ENCODE results near the gene MGAT3.

MGAT3 gene

DNA sequence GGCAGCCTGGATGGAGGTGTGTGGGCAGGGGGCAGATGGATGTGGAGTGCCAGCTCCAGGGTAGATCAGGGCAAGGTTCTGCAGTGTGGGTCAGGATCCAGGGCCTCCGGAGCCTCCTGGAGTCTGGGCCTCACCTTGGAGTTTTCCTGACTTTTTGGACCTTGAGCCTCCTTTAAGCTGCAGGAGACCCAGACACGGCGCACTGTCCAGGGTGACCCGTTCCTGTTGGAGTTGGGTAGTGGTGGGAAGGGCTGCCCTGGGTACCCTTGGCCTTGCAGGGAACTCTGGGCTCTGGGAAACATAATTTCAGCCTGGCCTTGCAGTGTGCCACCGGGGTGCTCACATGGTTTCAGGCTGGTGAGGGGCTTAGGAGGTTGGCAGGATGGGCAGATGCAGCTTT, 17.0 kb downstream of the MGAT3 start:
- DNase-seq, result no peak

DNA sequence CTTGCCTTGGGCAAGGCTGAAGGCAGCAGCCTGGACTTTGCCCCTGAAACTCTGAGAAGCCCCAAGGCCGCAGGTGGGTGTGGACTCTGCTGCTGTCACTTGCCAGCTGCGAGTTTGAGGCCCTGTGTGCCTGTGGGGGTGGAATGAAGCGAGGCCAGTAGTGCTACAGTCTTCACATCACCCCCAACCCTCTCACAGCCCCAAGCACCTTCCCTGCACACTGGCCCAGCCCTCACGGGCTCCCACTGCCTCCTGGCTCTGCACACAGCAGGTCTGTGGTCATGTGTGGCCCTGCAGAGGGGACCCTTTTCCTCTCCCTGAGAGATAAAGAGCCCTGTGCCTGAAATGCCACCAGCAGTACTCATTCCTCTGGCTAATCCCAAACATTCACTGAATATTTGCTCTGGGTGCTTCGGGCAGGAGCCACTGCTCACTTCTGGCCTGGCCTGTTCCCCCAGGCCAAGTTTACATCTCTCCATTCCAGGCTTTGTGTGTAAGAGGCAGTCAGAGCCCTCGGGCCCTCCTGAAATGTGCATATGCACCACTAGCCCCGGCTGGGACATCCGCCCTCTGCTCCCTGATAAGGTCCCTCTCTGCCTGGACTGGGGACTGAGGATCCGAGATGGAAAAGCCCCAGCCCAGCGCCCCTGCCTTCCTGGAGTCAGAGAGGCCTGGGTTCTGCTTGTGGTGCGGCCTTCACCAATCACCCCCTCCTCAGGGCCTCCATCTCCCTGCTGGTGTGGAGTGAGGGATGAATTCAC, 17.7 kb downstream of the MGAT3 start:
- no peak for DNase-seq

DNA sequence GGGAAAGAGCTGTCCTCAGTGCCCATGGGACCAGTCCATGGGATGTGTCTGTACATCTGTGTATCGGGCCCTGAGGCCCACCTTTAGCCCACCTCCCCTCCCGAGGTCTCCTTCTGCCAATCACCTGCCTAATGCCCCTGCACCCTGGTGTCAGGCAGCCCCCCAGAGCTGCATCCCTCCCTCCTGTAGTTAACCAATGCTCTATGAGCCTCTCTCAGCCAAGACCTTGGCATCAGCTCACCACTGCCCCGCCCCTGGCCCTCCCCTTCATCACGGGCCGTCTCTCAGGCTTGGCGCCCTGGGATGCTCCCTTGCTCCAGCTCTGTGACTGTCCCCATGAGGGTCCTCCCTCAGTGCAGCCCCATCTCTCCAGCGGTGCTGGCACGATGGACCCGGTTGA, 18.5 kb downstream of the MGAT3 start:
- no peak for DNase-seq

DNA sequence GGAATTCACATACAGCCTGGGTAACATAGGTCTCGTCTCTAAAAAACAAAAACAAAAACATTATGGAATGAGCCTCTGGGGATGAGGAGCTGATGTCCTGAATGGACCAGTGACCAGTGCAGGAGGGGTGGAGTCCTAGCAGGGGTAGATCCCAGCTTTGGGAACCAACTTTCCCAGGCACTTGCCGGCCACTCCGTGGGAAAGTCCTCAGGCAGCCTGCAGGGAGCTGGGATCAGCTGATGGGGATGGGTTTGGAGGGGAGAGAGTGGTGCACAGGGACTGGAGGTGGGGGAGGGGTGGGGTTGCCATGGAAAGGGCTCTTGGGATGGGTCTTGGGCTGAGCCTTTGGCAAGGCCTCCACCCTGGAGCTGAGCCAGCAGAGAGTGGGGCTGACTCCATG, 19.1 kb downstream of the MGAT3 start:
- no peak for DNase-seq

DNA sequence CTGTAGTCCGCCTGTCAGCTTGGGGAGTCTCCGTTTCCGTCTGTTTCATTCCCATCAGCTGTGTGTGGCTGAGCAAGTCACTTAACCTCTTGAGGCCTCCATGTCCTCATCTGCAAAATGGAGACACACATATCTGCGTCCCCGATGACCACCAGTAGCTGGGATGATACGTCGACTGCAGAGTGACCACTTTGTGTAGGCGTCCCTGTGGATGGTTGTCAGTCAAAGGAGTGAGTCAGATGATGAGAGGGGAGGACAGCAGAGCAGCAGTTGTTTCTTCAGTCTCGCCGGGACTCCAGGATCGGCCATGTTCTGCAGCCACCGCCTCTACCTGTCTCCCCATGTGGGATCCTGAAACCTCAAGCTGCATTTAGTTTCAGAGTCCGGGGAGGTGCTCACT, 19.9 kb downstream of the MGAT3 start:
- DNase-seq, result no peak

DNA sequence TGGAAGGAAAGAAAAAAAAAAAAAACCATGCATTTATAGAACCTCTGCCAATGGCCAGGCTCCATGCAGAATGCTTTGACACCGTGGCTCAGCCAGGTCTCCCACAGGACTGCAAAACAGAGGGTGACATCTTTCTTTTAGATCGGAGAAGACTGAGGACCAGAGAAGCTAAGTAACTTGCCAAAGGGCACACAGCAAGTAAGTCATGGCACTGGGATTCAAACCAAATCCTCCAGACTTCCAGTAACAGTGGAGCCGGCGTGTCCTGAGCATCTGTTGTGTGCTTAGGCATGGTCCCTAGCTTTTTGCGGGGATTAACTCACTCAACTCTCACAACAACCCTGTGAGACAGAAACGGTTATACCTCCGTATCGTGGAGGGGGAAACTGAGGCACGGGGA, 20.7 kb downstream of the MGAT3 start:
- DNase-seq, result no peak

DNA sequence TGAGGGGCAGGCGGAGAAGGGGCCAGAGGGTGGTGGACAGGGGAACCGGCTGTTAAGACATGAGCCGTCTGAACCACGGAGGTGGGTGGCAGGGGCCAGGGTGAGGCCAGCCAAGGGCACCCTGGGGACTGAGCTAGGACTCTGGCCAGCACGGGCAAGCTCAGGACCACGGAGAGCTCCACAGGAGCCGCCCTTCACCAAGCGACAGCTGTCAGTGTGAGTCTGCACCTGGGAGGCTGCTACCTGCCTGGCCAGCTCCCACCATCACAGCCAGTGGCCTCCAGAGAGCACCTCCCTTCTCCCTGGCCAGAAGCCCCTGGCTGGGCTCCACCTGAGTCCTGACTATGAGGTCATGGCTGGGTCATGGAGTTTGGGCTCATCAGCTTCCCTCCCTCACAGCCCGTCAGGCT, 21.6 kb downstream of the MGAT3 start:
- no peak for DNase-seq

DNA sequence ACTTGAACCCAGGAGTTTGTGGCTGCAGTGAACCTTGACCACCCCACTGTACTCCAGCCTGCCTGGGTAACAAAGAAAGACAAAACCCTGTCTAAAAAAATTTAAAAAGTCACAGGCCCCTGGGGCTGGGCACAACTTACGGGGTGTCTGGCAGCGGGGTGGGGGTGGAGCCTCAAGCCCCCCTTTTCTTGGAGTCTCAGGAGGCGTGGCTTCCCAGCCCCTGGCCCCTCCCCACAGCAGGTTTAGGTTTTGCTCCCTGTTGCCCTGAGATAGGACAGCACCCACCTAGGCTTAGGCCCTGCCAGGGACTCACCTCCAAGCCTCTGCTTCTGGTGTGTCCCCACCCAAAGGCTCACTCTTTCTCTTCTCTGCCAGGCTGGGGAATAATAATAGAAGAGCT, 22.4 kb downstream of the MGAT3 start:
- DNase-seq, result no peak

DNA sequence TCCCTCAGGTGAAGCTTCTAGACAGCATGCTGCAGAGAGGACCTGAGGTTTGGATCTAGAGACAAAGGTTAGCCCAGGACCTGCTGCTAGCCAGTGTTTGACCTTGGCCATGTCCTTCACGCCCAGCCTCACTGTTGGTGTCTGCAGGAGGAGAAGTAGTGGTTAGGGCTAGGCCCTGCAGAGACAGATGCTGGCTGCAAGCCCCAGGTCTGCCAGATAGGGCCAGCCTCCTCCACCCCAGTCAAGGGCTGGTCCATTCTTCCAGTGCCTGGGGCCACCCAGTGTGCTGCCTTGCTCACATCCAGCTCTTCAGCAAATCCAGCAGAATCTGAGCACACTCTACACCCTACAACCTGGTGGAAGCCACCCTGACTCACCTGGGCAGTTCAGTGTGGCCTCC, 23.7 kb downstream of the MGAT3 start:
- no peak for DNase-seq

DNA sequence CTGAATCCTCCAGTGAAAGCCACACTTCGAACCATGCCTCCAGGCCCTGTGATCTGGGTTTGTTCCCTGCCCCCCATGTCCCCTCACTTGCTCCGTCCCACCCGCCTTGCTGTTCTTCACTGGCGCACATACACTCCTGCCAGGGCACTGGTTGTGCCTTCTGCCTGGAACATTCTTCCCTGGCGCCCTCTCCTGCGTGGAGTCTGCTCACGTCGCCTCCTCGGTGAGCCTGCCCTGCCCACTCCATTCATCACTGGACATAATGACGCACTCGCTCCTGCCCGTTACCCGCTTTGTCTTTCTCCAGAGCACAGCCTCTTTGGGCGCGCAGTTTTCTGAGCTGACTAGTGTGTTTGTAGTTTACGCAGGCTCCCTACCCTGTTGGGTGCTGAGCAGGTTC, 24.2 kb downstream of the MGAT3 start:
- no peak for DNase-seq

DNA sequence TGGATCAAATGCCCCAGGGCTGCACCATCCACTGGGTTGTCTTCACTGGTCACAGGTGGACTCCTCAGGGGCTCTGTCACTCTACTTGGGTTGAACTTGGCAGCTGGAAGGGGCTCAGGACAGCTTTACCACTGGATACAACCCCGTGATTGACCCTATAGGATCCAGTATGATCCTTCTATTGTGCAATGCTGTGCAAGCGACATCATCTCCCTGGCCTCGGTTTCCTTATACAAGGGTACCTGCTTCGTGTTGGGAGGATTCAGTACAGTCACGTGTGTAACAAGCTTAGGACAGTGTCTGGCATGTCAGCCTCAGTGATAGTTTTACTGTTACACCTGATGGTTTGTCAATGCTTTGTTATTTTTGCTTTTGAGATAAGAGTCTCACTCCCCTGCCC, 24.8 kb downstream of the MGAT3 start:
- DNase-seq, result no peak

DNA sequence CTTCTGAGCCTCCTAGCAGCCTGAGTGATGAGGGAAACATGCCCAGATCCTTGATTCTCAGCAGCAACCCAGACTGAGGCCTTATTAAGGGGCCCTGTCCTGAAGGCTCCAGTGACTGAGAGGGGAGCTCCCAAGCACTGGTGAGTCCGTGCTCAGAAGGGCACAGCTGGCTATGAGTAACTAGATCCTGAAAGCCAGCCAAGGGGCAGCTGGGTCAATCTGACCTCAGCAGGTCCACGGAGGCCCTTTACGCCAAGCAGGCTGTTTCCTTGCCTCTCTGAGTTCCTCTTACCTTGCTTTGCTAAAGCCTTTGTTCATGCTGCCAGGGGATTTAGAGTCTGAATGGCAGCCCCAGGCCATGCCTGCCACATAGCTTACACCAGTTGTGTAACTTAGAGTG, 26.0 kb downstream of the MGAT3 start:
- DNase-seq, result no peak

DNA sequence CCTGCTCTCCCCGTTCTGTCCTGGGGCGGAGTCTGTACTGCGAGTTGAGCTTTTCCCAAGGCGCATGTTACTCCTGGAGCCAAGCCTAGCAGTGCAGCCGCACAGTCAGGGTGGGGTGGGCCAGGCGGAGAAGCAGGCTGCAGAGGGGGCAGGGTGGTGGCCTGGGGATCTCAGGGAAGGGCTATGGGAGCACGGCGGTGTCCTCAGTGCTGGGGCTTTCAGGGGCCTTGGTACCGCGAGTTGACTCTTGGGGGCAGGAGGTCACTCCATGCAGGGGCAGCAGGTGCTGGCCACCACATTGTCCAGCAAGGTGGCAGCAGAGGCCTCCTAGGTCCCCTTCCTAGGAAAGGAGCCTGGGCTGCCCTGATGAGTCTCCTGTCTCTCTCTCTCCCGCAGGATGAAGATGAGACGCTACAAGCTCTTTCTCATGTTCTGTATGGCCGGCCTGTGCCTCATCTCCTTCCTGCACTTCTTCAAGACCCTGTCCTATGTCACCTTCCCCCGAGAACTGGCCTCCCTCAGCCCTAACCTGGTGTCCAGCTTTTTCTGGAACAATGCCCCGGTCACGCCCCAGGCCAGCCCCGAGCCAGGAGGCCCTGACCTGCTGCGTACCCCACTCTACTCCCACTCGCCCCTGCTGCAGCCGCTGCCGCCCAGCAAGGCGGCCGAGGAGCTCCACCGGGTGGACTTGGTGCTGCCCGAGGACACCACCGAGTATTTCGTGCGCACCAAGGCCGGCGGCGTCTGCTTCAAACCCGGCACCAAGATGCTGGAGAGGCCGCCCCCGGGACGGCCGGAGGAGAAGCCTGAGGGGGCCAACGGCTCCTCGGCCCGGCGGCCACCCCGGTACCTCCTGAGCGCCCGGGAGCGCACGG, 30.4 kb downstream of the MGAT3 start:
- no peak for DNase-seq

DNA sequence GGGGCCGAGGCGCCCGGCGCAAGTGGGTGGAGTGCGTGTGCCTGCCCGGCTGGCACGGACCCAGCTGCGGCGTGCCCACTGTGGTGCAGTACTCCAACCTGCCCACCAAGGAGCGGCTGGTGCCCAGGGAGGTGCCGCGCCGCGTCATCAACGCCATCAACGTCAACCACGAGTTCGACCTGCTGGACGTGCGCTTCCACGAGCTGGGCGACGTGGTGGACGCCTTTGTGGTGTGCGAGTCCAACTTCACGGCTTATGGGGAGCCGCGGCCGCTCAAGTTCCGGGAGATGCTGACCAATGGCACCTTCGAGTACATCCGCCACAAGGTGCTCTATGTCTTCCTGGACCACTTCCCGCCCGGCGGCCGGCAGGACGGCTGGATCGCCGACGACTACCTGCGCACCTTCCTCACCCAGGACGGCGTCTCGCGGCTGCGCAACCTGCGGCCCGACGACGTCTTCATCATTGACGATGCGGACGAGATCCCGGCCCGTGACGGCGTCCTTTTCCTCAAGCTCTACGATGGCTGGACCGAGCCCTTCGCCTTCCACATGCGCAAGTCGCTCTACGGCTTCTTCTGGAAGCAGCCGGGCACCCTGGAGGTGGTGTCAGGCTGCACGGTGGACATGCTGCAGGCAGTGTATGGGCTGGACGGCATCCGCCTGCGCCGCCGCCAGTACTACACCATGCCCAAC, 31.2 kb downstream of the MGAT3 start:
- DNase-seq, result no peak

DNA sequence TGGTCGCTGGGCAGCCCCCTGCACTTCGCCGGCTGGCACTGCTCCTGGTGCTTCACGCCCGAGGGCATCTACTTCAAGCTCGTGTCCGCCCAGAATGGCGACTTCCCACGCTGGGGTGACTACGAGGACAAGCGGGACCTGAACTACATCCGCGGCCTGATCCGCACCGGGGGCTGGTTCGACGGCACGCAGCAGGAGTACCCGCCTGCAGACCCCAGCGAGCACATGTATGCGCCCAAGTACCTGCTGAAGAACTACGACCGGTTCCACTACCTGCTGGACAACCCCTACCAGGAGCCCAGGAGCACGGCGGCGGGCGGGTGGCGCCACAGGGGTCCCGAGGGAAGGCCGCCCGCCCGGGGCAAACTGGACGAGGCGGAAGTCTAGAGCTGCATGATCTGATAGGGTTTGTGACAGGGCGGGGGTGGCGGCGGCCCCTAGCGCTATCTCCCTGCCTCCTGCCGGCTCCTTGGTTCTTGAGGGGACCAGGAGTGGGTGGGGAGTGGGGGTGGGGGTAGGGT, 31.8 kb downstream of the MGAT3 start:
- no peak for DNase-seq

DNA sequence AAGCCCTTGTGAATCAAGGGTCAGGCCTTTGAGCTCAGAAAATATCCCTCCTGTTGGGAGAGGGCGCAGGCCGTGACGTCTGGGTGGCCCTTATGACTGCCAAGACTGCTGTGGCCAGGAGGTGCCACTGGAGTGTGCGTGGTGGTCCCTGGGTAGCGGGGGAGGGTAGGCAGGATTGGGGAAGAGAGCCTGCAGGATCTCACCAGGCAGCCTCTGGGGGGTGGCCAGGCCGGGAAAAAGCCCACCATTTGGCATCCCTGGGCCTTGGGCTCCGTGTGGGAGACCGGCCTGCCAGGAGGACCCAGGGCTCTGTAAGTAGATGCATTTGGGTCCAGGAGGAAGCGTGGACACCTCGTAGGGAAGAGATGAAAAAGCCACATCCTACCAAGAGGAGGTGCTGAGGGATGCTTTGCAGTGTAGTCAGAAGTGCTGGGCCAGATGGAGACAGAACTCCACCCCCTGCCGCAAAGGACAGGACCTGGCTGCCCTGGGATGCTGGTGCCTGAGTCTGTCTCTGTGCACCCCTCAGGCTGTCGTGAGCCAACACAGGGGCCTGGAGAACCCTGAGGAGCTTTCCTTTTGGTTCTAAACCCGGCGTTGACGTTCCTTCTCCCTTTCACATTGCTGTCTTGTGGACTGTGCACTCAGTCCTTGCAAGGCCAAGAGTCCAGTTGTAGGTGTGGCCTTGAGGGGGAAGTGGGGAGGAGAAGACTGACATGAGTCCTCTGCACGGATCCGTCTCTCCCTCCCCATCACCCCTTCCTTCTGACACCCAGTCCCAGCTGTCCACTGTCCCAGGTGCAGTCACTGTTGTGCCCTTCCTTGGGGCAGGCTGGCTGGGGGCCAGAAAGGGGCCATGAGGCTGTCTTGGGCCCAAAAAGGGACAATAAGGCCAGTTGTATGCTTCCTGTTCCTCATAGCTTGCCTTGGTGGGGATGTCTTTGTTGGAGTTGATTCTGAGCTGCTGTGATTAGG, 32.6 kb downstream of the MGAT3 start:
- DNase-seq, result no peak

DNA sequence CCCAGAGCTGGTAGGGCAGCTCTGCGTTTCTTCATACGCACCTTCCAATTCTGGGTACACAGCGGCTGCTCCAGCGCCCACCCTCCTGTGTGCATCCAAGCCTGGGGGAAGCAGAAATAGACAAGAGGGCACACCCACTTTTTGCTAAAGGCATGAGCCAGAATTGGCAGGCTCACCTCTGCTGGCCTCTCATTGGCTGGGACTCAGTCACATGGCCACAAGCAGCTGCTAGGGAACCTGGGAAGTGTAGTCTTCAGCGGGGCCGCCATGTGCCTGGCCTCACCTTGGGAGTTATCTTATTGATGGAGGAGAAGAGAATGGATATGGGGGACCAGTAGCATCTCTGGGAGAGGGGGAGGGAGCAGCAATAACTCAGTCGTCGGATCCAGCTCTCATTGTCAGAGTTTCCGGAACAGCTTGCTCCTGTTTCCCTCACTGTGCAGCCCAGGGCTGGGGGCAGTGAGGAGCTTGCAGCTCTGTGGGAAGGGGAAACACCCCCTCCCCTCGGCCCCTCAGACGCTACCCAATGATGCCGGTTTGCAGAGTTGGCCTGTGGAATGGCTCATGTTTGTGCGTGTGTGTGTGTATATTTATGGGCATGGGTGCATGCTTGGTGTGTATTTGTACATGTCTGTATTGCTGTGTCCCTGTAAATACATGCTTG, 33.5 kb downstream of the MGAT3 start:
- peak; percentile 26 to 58 (median 56) for DNase-seq

DNA sequence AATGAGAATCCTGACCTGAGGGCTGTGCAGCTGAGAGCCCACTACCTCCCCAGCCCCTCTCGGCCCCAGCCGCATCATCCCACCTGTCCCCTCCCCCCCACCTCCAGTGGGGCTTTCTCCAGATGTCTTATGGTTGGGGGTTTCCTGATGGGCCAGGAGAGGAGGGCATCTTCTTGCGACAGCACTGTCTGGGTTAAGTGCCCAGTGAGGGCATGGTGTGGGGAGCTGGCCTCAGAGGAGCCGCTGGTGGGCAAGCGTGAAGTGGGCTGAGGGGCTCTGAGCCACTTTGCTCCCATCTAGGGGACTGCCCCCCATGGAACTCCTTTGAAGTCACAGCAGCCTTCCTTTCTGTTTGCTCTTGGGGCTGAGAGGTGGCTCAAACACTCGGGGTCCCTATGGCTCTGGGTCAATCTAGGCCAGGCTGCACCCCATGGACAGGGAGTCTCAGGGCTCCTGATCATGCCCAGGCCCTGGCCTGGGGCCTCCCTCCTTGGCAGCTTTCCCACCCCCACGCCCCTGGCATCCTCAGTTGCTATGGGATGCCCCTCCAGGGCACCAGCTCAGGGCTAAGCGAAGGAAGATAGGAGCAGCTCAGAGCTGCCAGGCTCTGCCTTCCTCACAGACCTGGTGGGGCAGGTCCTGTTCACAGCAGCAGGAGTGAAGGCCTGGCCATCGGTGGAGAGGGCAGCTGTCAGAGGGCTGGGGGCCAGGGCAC, 34.3 kb downstream of the MGAT3 start:
- DNase-seq, result no peak

DNA sequence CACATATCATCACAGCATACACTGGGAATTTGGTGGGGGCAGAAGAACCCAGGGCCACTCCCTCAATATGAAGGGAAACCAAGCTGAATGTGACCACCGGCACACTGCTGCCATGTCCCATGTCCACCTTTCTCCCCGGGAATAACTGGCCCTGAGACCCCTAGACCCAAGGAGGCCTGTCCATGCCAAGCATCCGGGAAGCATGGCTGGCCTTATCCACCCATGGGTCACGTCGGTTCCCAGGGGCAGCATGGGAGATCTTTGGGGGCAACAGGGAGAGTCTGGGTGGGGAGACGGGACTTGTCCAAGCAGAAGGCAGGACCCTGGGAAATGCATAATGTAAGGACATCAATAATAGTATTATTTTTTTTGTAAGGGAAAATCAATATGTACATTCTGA, 34.9 kb downstream of the MGAT3 start:
- no peak for DNase-seq

DNA sequence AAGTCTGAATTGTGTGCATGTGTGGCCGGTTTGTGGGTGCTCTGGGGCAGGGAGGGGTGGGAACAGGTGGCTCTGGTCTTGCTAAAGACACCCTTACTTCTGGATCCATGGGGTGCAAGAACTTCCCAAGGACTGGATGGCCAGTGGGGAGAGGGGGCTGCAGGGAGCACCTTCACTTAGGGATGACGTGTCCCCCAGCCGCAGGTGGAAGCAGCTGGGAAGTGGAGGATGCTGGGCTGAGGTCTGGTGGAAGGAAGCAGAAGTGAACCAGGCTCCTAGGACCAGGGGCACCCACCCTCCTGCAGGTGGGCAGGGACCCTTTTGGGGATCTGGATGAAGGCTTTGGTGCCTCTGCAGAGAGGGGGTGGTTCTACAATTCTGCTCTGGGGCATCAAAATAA, 35.4 kb downstream of the MGAT3 start:
- no peak for DNase-seq

DNA sequence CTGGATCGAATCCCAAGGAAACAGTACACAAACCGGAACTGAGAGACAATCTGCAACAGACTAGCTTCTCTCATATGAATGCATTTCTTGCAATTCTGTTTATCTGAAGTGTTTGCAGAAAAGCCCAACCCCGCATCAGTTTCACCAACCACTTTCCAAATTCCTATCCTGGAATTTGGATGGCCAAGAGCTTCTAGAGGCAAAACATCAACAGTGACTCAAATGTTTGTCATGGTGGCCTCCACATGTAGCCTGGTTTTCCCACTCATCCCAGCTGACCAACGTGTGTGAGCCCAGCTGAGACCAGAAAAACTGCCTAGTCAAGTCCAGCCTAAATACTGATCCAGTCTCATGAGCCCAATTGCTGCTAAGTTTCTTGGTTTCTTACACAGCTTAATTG, 36.9 kb downstream of the MGAT3 start:
- no peak for DNase-seq
